OCI-LY3 (cell line): Measurements from ENCODE around the gene FRMD3.

Experiments used
- CTCF ChIP-seq: fragments of 200-600, 300-600 bp; sonication (generic); IDR thresholded peaks from 2 replicates; pipeline ENCODE4 v1.5.1; 2014; ENCODE audit warnings: antibody characterized with exemption, low read length, low read depth
- EZH2phosphoT487 ChIP-seq: fragments of 200-600 bp; shearing (Covaris generic); IDR thresholded peaks from 2 replicates; pipeline ENCODE4 v1.6.1; 2018; ENCODE audit warnings: antibody characterized with exemption, mixed run types, low read depth

DNA sequence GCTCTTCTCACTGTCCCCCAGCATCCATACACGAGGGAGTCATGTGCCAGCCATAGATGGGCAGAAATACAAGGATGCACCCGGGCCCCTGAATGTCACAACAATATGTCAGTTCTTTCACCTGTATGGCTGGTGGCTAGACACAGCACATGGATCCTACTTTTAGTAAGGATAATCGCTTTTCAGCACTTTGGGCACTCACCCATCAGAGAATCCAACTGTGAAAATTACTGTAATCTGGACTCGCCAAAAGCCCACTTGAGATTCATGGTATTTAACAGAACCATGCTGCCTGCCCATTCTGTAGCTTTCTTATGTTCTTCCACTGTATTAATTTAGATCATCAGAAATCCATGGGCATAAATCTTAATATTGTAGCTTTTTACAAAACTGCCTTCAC is 124.8 kb downstream of the FRMD3 start:
- TF ChIP-seq CTCF: no peak
- TF ChIP-seq EZH2phosphoT487: no peak
